Activated CD8-positive, alpha-beta memory T cell treated with anti-CD3 and anti-CD28 coated beads, Interleukin-2, amount 50 U/mL, for 48 hours (primary cell): Measurements from ENCODE around the gene EXOC4.
"Not testable (repeated sequence)": the region's sequence is repeated elsewhere in the genome, so short reads cannot be mapped to it uniquely, and the experiment has no call there.

ENCODE experiments used
- DNase-seq: peaks from one replicate; pipeline ENCODE4 v3.0.0-alpha.2; 2020

The EXOC4 gene

DNA sequence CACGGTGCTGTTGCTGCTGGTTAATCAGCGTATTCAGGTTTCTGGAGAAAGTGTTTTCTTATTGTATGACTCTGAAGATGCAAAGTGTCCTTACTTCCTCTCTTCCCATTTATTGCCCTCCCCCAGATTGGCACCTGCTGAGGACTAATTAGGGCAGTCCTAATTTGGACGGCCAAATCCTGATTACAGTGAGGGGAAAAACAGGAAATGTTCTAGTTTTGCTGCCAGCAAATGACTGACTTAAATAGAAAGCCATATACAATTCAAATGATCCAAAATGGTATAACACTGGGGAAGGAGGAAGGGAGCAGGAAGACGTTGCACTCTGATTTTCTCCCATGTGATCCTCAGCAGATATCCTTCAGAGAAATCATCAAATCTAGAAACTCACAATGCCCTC is 651.9 kb downstream of the EXOC4 start:
- no peak for DNase-seq

- DNase-seq = not testable (repeated sequence)
These were observed 653.7 kb downstream of the EXOC4 start for GRCh38 chr7:133906553-133906952.

DNA sequence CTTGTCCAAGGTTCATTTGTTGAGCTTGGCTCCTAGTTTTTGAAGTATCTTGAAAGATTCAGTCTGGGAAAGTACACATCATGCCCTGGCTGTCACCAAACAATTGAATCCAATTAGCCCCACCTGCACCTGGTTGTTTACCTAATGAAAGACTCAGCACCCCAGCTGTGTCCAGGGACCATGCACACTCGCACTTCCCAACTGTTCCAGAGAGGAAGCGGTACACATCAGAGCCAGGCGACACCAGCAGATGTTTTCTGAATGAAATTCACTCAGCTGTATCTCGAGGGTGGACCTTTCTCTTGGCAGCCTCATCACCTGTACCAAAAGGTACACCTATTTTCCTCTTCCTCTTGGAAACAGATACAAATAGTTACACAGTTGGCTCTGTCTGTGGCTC is 657.9 kb downstream of the EXOC4 start:
- no peak for DNase-seq

DNA sequence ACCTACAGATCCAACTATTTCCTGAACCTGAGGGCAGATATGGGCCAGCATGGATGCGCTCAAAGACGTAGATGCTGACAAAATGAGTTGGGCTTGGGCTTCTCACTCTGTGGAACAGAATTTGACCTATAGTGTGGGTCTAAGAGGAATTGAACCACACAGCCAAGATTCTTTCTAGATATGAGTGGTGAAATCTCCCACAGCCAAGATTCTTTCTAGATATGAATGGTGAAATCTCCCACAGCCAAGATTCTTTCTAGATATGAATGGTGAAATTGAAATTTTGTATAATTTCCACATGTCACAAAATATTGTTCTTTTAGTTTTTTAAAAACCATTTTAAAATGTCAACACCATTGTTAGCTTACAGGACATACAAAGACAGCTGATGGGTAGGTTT is 658.8 kb downstream of the EXOC4 start:
- no peak for DNase-seq

- no peak for DNase-seq
These were observed 660.2 kb downstream of the EXOC4 start for GRCh38 chr7:133912916-133913697.

GRCh38 chr7:133916621-133917020 is 663.7 kb downstream of the EXOC4 start:
- DNase-seq = no peak

DNA sequence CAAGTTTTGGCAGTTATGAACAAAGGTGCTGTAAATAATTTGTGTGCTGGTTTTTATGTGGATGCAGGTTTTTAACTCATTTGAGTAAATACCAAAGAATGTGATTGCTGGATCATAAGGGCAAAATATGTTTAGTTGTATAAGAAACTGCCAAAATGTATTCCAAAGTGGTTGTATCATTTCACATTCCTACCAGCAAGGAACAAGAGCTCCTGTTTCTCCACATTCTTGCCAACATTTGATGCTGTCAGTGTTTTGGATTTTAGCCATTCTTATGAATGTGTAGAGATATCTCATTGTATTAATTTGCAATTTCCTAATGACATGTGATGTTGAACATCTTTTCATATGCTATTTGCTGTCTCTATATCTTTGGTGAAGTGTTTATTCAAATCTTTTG is 666.9 kb downstream of the EXOC4 start:
- no peak for DNase-seq

DNA sequence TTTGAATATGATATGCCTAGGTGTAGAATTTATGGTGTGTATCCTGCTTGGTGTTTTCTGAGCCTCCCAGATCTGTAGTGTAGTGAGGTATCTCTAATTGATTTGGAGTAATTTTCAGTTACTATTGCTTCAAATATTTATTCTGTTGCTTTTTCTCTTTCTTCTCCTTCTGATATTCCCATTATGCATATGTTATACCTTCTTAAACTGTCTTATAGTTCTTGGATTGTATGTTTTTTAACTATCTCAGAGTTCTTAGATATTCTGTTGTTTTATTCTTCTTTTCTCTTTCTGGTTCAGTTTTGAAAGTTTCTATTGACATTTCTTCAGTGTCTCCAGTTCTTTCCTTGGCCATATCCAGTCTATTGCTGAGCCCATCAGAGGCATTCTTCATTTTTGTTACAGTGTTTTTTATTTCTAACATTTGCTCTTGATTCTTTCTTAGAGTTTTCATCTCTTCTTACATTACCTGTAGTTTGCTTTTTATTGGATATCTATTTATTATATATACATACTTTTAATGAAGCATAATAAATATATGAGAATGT is 668.8 kb downstream of the EXOC4 start:
- DNase-seq = no peak

- DNase-seq = no peak
These were observed 671.1 kb downstream of the EXOC4 start for GRCh38 chr7:133923974-133924373.

- DNase-seq = no peak
These were observed 678.2 kb downstream of the EXOC4 start for GRCh38 chr7:133931053-133931452.

- no peak for DNase-seq
These were observed 679.7 kb downstream of the EXOC4 start for GRCh38 chr7:133932591-133932990.

DNA sequence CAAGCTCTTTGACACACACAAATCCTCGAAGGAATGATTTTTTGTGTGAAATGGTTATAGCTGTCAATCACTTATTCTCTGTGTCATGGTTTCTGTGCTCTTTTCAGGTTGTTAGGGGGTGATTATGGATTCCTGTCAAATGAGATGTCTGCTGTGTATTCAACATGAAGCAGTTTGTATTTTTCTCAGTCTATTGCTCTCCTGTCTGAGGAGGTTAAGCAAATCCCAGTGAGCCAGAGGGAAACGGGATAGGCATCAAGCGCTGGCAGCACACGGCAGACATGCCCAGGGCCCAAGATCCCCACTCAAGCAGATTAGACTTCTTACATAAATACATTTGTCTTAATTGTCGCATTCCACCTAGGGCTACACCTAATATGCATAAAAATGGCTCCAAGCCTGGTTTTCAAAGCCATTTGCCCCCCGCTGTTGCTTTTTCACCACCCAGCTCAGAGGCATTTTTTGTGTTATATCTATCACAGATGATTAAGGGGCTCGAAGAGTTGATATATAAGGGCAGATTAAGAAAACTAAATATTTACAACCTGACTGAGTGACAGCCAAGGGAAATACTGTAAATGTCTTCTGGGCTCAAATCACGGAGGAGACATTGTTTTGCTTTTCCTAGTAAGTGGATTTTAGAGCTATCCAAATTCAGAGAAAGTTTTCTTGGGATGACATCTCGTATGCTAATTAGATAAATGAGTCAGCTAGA is 681.5 kb downstream of the EXOC4 start:
- DNase-seq = no peak

- no peak for DNase-seq
These were observed 682.1 kb downstream of the EXOC4 start for GRCh38 chr7:133934977-133935330.

- DNase-seq = no peak
These were observed 683.2 kb downstream of the EXOC4 start for GRCh38 chr7:133936074-133936473.

GRCh38 chr7:133937786-133938185 is 684.9 kb downstream of the EXOC4 start:
- no peak for DNase-seq

GRCh38 chr7:133940368-133940767 is 687.5 kb downstream of the EXOC4 start:
- DNase-seq = no peak

- DNase-seq = no peak
These were observed 688.6 kb downstream of the EXOC4 start for GRCh38 chr7:133941496-133941895.

GRCh38 chr7:133945497-133945896 is 692.6 kb downstream of the EXOC4 start:
- no peak for DNase-seq

GRCh38 chr7:133947458-133948254 is 694.8 kb downstream of the EXOC4 start:
- DNase-seq = no peak

DNA sequence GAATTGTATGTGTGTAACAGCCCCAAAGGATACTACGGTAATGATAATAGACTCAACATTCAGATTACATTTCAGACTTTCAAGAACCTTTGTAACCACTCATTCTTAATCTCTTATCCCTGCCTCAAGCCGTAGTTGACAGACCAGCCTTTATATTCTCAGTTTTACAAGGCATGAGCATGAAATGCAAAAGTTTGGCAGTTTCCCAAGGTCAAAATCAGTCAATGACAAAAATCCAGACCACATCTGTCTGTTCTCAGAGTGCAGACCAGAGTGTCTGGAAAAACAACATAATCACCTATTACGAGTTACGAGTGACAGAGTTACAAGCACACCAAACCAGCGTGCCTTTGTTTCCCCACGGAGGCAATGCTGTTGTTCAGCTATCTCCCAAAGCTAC is 695.7 kb downstream of the EXOC4 start:
- DNase-seq = no peak

DNA sequence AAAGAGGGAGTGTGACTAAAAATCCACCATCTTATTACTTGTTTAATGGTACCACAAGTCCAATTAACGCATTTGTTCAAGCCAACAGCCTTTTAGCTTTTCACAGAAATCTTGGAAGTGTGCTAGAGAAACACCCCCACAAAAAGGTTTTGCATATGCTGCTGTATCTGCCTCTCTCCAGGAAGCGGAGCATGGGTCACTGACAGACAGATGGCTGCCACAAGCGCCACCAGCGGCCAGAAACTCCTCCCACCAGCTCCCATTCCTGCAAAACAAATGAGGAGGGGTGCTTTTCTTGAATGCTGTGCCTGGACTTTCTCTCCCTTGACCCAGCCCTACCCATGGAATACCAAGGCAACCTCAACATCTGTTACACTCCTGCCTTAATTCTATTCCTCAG is 698.0 kb downstream of the EXOC4 start:
- no peak for DNase-seq

- DNase-seq = no peak
These were observed 702.3 kb downstream of the EXOC4 start for GRCh38 chr7:133955208-133955607.

GRCh38 chr7:133957845-133958244 is 705.0 kb downstream of the EXOC4 start:
- DNase-seq = no peak

- DNase-seq = no peak
These were observed 705.9 kb downstream of the EXOC4 start for GRCh38 chr7:133958822-133959221.
